WTC11 (cell line): ENCODE results near the gene TMEM143. TPM values are rescaled to one million over a fixed set of nuclear protein-coding genes. Genes with fewer than 3 reads are reported as not detected.

ENCODE experiments used
- AFF4 ChIP-seq: sonication (generic); formaldehyde crosslinking; IDR thresholded peaks from 2 replicates; pipeline ENCODE4 v1.8.1; 2023; ENCODE audit warnings: mild to moderate bottlenecking, missing genetic modification reagents, borderline replicate concordance
- ARID4B ChIP-seq: sonication (generic); formaldehyde crosslinking; IDR thresholded peaks from 2 replicates; pipeline ENCODE4 v1.8.0; 2023; ENCODE audit warnings: missing genetic modification reagents, mild to moderate bottlenecking, borderline replicate concordance
- ATF1 ChIP-seq: sonication (generic); formaldehyde crosslinking; IDR thresholded peaks from 2 replicates; pipeline ENCODE4 v1.8.1; 2023; ENCODE audit warnings: mild to moderate bottlenecking, moderate library complexity, missing genetic modification reagents
- CBFB ChIP-seq: sonication (generic); formaldehyde crosslinking; IDR thresholded peaks from 2 replicates; pipeline ENCODE4 v1.8.1; 2022; ENCODE audit warnings: mild to moderate bottlenecking, low read depth, missing genetic modification reagents
- CREB1 ChIP-seq: sonication (generic); formaldehyde crosslinking; IDR thresholded peaks from 2 replicates; pipeline ENCODE4 v1.8.0; 2023; ENCODE audit warnings: mild to moderate bottlenecking, missing genetic modification reagents
- CTCF ChIP-seq: fragments of 200-600 bp; IDR thresholded peaks from 2 replicates; pipeline ENCODE4 v1.8.0; 2022; ENCODE audit warnings: antibody characterized with exemption
- FOXK1 ChIP-seq: sonication (generic); formaldehyde crosslinking; IDR thresholded peaks from 2 replicates; pipeline ENCODE4 v1.8.0; 2022; ENCODE audit warnings: mild to moderate bottlenecking, moderate library complexity, missing genetic modification reagents
- GTF2I ChIP-seq: fragments of 250-450 bp; sonication (Bioruptor Pico); conservative IDR thresholded peaks from 2 replicates; pipeline ENCODE4 v1.4.0; 2021; ENCODE audit warnings: mild to moderate bottlenecking
- IRF2 ChIP-seq: sonication (generic); formaldehyde crosslinking; IDR thresholded peaks from 2 replicates; pipeline ENCODE4 v1.8.0; 2022; ENCODE audit warnings: low read depth, missing genetic modification reagents, borderline replicate concordance
- MAX ChIP-seq: sonication (generic); formaldehyde crosslinking; IDR thresholded peaks from 2 replicates; pipeline ENCODE4 v1.8.0; 2022; ENCODE audit warnings: mild to moderate bottlenecking, missing genetic modification reagents
- NFYB ChIP-seq: sonication (generic); formaldehyde crosslinking; conservative IDR thresholded peaks from 2 replicates; pipeline ENCODE4 v1.8.0; 2022; ENCODE audit warnings: low read depth, missing genetic modification reagents
- OVOL2 ChIP-seq: fragments of 250-450 bp; sonication (Bioruptor Pico); IDR thresholded peaks from 2 replicates; pipeline ENCODE4 v1.9.0; 2021; ENCODE audit warnings: mild to moderate bottlenecking, borderline replicate concordance
- RELA ChIP-seq: sonication (generic); formaldehyde crosslinking; IDR thresholded peaks from 2 replicates; pipeline ENCODE4 v1.8.1; 2022; ENCODE audit warnings: missing genetic modification reagents, mild to moderate bottlenecking, borderline replicate concordance
- SMAD3 ChIP-seq: sonication (generic); formaldehyde crosslinking; IDR thresholded peaks from 2 replicates; pipeline ENCODE4 v1.8.0; 2022; ENCODE audit warnings: missing genetic modification reagents, mild to moderate bottlenecking, borderline replicate concordance
- SMAD4 ChIP-seq: sonication (generic); formaldehyde crosslinking; IDR thresholded peaks from 2 replicates; pipeline ENCODE4 v1.8.0; 2022; ENCODE audit warnings: mild to moderate bottlenecking, missing genetic modification reagents
- SP1 ChIP-seq: sonication (generic); formaldehyde crosslinking; conservative IDR thresholded peaks from 2 replicates; pipeline ENCODE4 v1.8.1; 2022; ENCODE audit warnings: missing genetic modification reagents
- STAT6 ChIP-seq: sonication (generic); formaldehyde crosslinking; conservative IDR thresholded peaks from 2 replicates; pipeline ENCODE4 v1.8.1; 2023; ENCODE audit warnings: mild to moderate bottlenecking, low read depth, missing genetic modification reagents, moderate library complexity
- ZNF232 ChIP-seq: sonication (generic); formaldehyde crosslinking; IDR thresholded peaks from 2 replicates; pipeline ENCODE4 v1.8.0; 2022; ENCODE audit warnings: mild to moderate bottlenecking, missing genetic modification reagents
- ZNF396 ChIP-seq: fragments of 250-450 bp; sonication (Bioruptor Pico); IDR thresholded peaks from 2 replicates; pipeline ENCODE4 v1.8.0; 2021; ENCODE audit warnings: mild to moderate bottlenecking, moderate library complexity, borderline replicate concordance
- ZNF425 ChIP-seq: fragments of 250-450 bp; sonication (Bioruptor Pico); conservative IDR thresholded peaks from 2 replicates; pipeline ENCODE4 v1.9.0; 2021; ENCODE audit warnings: mild to moderate bottlenecking
- total RNA-seq: library from RNA; stranded (reverse); gene quantifications from 3 replicates; pipeline ENCODE4 v1.2.3, GENCODE V29; 2021

Gene TMEM143
- total RNA-seq, 1 experiment from 2014 or later, result 20.2 TPM

GRCh38 chr19:48333467-48334384 is 30.0 kb downstream of the TMEM143 start (continued):
- peak; percentile 29; the same call in 1 of the 2 replicates for TF ChIP-seq CTCF
- TF ChIP-seq ATF1 (CRISPR knock-in tag), result no peak
- TF ChIP-seq OVOL2 (CRISPR knock-in tag), result no peak
- TF ChIP-seq CREB1, result no peak
- TF ChIP-seq FOXK1 (CRISPR knock-in tag), result peak; percentile 56; the same call in 1 of the 2 replicates
- TF ChIP-seq MAX, result peak; percentile 85
- no peak for TF ChIP-seq SMAD3 (CRISPR knock-in tag)
- no peak for TF ChIP-seq ZNF425 (CRISPR knock-in tag)
- no peak for TF ChIP-seq IRF2 (CRISPR knock-in tag)
- no peak for TF ChIP-seq STAT6
- no peak for TF ChIP-seq GTF2I (CRISPR knock-in tag)
- peak; percentile 29; the same call in 1 of the 2 replicates for TF ChIP-seq RELA (CRISPR knock-in tag)
- no peak for TF ChIP-seq NFYB (CRISPR knock-in tag)
- no peak for TF ChIP-seq SMAD4
- no peak for TF ChIP-seq AFF4
- no peak for TF ChIP-seq ZNF396 (CRISPR knock-in tag)
- no peak for TF ChIP-seq CBFB (CRISPR knock-in tag)
- TF ChIP-seq SP1 (CRISPR knock-in tag), result peak; percentile 73
- peak; percentile 53; the same call in 1 of the 2 replicates for TF ChIP-seq ARID4B (CRISPR knock-in tag)
- no peak for TF ChIP-seq ZNF232
